HG02840 (cell line): ENCODE results near the gene FLRT1.

ENCODE experiments used
- ATAC-seq: cut with Tn5 transposase; IDR thresholded peaks from one replicate; pipeline ENCODE4 v1.9.1; 2021; ENCODE audit warnings: mild to moderate bottlenecking, moderate library complexity, moderate number of reproducible peaks; ENCODE audit not compliant: unreplicated experiment, low FRiP score

FLRT1 gene

DNA sequence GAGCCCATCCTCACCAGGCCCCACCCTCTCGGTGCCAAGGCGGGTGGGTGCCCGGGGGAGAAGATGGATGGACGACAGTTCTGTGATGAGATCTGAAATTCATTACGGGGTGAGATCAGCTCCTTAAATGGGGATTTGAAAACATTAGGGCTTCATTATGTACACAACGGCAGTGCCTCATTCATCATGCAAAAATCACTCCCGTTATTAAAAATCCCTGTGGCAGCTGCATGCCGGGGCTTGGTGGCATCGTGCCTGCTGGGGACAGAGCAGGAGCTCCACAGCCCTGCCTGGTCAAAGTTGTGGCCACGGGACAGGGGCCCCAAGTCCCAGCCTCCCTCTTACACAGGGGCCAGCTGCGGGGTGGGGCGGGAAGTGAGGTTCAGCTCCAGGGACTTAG lies 29.3 kb upstream of the FLRT1 start:
- ATAC-seq: no peak

DNA sequence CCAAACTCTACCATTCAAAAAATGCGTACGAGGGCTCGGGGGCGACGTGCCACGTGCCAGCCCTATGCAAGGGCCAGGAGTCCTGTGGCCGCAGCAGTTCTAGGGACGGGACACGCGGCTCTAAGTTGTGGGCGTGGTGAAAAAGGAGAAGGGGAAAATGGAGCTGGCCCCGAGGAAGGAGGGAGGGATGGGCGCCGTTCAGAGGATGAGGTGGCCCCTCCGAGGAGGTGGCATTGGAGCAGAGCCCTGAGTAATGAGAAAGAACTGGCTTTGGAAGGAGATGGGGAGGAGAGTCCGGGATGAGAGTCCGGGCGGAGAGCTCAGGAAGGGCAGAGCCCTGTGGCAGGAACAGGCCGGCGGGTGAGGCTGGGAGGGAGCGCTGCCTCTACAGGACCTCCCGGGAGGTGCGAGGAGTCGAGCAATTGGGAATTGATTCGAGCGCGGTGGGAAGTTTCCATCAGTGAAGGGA lies 28.5 kb upstream of the FLRT1 start:
- no peak for ATAC-seq

DNA sequence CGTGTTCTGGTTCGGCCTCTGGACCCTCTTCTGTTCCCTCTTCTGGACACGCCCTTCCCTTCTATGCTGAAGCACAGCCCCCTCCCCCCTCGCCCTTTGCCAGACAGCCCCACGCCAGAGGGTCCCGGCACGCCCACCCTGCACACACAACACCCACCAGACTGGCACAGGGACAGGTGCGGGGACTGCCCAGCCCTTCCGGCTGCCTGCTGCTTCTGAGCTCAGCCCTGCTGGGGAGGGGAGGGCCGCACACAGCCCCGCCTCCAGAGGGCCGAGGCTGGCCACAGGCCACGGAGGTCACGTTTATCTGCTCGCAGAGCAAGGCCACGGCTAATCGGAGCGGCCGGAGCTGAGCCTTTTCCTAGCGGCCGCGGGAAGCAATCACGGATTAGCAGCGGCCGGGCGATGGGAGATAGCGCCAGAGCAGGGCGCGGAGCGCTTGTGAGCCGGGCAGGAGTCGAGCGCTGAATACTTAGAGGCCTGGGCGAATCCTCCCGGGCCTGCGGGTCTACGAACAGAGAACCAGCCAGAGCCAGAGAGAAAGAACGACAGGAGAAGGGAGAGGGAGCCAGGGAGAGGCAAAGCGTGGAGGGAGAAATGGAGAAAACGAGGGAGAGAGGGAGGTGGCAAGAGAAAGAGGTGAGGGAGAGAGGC lies 28.0 kb upstream of the FLRT1 start:
- no peak for ATAC-seq

DNA sequence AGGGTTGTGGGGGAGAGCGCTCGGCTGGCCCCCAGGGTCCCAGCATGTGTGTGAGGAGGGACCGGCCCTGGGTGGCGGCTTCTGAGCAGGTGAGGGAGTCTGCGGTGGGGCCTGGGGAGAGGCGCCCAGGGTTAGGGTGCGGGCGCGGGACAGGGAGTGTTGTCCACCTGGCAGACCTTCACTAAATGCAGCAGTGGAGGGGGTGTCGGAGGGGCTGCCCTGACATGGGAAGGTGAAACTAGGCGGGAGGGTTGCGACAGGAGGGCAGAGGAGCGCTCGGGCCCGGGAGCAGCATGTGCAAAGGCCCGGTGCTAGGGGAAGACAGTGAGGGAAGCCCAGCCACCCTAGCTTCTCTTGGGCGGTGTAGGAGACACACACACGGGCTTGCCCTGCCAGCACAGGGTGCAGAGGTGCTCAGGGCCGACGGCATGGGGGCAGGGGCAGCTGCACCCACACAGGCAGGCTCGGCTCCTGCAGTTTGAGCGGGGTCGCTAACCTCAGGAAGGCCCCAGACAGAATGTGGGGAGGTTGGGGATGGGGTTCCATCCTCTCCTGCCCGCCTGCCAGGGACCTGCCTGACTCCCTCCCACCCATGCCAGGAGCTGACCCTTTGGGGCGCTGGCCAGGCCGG lies 27.3 kb upstream of the FLRT1 start:
- ATAC-seq: no peak

DNA sequence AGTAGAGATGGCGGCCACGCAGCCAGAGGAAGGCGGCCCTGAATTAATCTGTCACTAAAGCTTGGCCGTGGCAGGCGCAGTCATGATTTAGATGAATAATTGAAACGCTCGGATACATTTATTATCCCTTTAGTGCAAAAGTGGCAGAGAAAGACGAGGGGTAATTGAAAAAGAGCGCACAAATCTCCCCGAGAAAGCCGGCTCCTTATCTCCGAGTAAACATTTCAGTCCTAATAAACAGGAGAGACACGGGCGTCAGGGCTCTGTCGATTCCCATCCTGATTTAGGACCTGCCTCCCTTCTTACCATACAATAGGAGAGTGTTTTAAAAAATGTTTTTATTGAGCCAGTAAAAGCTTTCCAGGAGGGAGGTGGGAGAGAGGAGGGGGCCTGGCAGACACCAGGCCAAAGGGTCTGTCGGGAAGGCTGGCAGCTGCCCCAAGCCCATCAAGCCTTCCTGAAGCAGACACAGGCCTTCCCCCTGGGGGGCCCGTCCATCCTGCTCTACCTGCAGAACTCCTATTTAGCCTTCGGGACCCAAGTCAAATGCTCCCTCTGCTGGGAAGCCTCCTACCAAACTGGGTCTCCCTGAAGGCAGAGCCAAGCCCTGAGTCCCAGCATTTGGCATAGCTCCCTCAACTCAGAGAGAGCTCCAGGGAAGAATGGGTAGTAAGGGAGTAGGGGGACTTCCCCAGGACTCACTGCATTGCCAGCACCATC lies 26.7 kb upstream of the FLRT1 start:
- no peak for ATAC-seq

DNA sequence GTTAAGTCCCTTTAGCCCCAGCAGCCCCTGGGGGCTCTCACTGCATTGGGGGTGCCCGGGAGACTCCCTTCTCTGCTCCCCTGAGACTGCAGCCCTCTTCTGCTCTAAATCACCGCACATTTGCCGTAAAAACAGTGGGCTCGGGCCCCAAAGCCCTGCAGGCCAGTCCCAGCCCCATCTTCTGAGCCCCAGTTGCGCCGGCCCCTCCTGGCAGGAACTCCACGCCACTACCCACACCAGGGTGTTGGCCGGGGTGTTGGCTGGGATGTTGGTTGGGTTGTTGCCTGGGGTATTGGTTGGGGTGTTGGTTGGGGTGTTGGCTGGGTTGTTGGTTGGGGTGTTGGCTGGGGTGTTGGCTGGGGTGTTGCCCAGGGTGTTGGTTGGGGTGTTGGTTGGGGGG lies 26.0 kb upstream of the FLRT1 start:
- no peak for ATAC-seq

DNA sequence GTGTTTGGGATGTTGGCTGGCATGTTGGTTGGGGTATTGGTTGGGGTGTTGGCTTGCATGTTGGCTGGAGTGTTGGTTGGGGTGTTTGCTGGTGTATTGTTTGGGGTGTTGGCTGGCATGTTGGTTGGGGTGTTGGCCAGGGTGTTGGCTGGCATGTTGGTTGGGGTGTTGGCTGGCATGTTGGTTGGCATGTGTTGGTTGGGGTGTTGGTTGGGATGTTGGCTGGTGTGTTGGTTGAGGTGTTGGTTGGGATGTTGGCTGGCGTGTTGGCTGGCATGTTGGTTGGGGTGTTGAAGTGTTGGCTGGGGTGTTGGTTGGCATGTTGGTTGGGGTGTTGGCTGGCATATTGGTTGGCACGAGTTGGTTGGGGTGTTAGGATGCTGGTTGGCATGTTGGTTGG lies 24.9 kb upstream of the FLRT1 start:
- no peak for ATAC-seq

DNA sequence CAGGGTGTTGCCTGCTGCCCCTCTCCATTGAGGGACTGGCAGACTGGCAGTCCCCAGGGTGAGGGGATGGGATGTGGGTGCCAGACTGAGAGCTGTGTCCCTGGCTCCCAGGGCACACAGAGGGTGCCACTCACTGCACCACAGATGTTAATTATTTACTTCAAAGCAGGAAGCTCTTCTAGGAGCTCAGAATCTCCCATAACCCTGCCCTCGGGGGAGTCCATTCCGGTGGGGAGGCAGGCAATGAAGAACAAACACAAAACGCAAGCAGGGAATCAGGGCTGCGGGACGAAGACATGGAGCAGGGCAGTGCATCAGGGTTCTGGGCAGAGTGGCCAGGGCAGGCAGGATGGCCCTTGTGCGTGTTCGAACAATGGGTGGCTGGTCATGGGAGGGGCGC lies 24.4 kb upstream of the FLRT1 start:
- ATAC-seq: no peak

DNA sequence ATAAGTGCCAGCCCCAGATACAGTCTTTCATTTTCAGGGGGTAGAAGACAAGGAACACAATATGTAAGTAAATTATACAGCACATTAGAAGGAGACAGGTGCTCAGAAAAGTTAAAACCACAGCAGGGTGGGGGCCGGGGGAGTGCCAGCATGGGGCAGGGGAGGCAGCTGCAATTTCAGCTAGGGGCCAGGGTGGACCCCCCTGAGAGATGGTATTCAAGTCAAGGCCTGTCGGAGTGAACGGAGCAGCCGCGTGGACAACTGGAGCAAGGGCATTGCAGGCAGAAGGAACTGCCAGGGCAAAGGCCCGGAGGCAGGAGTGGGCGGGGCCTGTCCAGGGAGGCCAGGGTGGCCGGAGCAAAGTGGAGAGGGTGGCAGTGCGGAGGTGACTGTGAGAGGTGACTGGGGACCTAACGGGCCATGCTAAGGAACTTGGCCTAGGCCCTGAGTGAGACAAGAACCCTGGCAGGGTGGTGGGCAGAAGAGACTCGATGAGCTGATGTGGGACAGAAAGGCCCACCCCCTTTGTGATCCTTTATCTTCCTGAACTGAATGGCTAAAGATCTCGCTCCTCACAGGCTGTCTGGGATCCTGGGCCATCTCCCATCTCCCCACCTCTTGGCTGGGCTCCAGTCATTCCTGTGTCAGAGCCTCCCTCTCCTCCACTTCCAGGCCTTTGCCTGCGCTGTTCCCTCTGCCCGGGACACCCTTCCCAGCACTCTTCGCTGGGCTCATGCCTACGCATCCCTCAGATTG lies 22.4 kb upstream of the FLRT1 start:
- ATAC-seq: no peak

DNA sequence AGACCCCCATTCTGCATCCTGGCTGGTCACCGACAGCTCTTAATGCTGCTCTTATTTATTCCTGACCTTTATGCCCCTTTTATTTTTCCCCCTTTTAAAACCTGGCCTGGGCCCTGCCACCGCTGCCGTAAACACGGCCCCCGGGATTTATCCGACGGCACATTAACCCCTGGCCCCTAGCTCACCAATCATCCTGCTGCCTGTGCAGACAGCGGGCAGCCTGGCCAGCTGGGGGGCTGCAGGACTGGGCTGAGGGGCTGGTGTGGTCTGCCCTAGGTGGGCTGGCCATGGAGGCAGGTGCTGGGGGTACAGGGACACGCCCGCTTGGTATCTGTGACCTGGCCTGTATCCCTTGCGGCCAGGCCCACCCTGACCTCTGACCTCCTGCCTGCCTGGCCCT lies 21.4 kb upstream of the FLRT1 start:
- ATAC-seq: no peak

DNA sequence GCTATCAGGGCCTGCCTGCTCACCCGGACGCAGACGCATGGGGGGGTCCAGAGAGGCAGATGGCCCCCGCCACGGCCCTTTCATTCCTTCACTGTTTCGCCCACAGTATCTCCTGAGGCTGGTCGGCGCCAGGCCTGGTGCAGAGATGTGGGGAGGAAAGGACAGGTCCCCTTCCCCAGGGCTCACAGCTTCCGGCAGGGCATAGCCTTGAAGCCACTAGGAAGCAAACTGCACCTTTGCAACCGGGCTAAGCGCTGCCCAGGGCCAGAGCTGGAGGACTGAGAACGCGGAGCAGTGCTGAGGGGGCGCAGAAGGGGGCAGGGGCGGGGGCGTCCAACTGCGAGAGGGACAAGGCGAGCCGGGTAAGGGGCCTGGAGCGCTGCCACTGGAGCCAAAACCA lies 20.2 kb upstream of the FLRT1 start:
- no peak for ATAC-seq

DNA sequence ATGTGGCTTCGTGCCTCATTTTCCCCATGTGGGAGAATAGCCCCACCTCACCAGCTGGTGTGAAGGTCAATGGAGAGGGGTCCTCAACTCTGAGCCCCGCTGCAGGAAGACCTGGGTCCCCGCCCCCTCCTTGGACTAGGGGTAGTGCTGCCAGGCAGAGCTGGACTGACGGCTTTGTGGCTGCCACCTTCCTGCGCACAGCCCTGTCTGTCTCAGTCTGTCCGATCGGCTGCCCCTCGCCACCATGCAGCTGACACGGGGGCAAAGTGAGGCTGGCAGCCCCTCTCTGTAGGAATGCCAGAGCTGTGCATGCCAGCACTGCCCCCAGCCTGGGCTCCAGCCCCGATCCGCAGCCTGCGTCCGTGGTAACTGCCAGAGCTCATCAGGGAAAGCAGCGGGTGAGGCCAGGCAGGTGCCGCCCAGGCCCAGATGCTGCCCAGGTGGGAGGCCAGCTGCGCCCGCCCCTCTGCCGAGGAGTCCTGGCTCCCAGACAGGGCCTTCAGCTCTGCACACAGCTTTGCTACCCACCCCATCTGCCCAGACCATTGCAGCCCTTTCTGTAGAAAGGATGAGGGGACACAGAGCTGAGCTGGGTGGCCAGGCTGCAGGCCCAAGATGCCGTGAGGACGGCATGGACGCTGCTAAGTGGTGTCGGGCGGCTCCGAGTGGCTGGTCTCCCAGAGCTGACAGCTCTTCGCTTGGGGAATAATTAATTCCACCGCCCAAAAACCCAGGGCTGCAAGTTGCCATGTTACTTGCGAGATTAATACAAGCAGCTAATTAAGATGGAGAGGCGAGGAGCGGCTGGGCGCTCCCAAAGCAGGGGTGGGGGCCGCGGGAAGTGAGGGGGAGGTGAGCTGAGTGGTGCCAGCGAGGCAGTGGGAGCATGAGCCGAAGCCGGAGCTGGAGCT lies 19.5 kb upstream of the FLRT1 start:
- no peak for ATAC-seq

DNA sequence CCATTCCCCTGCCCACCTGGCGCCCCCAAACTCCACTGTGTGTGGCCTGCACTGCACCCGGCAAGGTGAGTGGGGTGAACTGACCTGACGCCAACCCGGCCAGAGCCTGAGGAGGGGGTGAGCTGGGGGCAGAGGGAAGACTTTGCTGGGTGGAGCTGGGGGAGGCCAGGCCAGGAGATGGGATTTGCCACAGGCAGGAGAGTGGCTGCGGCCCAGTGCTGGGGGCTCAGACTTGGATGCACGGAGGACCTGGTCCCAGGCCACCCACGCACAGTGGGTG lies 17.8 kb upstream of the FLRT1 start:
- ATAC-seq: no peak

DNA sequence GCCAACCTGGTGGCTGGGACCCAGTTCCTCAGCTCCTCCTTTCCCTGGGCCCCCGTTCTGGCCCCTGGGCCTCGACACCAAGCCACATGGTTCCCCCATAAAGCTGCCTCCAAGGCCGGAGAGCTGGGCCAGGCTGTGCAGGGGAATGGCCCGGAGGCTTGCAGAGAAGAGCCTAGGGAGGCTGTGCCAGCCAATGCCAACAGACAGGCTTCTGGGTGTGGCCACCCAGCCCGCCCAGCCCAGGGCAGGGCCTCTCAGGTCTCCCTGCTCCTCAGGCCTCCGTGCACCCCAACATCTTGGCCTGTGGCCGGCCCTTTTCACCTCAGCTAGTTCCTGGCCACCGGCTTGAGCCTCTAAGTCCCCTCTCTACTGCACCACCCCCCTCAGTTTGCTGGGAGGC lies 17.4 kb upstream of the FLRT1 start:
- no peak for ATAC-seq

DNA sequence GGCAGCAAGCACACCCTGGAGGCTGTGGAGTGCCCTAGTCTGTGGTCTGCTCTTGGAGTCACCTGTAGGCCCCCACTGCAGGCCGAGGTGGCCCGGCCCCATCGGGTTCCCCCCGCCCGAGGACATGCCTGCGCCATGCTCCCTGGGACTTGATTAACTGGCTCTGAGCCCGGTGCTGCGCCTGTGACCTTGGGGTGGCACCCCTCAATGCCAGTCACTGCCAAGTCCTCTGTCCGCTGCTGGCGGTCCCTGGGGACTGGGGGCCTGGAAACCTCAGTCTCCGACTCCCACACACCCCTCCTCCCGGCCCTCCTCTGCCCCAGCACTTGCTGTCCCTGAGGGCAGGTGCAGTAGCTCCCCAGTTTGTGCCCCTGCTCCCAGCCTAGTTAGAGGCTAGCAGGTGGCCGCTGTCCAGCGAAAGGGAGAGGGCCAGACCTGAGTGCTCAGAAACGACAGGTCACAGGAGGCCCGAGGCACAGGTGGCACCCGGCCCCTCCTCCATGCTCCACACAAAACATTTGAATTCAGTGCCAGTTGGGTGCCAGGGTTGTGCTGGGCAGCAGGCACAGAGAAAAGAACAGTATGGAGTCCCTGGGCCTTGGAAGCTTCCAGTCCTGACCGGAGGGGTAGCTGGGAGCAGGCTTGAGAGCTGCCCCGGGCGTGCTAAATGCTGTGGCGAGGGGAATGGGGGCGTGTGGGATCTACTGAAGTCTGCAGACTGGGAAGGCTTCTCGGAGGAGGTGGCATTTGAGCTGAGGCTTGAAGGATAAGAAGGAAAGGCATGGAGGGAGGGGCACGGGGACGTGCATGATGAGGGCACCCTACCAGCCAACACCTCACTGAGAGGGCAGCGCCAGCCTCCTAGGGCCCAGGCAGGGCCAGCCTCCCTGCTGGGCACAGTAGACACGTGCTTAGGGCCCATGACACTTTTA lies 16.4 kb upstream of the FLRT1 start:
- no peak for ATAC-seq

DNA sequence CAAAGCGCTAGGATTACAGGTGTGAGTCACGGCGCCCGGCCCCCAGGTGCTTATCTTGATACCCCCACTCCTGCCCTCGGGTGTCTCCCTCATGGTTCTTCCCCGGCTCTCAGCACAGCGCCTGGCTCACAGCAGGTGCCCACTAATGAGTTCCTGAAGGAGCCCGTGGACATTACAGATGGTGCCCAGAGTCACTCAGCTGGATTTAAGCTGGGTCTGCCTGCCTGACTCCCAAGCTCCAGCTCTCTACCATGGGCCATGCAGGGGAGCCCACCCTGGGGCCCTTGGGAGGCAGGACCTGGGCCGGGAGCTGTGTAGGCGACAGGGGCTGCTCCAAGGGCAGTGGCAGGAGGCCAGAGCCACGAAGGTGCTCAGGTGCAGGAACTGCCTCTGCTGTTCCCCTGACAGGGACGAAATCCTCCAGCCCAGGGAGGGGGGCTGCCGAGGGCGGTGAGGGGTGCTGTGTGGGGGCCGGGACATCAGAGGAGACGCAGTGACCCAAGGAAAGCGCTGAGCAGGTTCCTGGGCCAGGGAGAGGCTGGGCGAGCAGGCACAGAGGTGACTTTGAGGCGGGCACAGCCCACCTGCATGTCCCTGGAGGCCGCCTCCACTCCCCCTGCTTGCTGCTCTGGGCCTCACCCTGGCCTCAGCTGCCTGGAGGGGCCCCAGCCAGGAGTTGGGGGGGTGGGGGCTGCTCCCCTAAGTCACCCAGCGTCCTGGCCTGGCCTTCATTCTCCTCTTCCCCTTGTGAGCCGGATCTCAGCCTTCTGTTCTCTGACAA lies 14.6 kb upstream of the FLRT1 start:
- ATAC-seq: no peak

DNA sequence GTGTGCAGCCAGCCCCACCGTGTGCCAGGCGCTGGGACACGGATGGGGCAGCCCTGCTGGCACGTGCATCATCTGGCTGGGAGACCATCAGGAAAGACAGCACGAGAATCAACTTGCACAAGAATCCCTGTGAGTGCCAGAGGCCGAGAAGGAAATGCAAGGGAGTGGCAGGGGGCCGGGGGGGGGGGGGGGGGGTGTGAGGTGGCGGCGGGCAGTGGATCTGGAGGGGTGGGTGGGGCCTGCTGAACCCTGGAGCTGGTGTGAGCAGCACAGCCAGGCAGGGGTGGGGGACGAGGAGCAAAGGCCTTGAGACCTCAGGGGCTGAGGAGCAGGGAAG lies 14.0 kb upstream of the FLRT1 start:
- no peak for ATAC-seq

DNA sequence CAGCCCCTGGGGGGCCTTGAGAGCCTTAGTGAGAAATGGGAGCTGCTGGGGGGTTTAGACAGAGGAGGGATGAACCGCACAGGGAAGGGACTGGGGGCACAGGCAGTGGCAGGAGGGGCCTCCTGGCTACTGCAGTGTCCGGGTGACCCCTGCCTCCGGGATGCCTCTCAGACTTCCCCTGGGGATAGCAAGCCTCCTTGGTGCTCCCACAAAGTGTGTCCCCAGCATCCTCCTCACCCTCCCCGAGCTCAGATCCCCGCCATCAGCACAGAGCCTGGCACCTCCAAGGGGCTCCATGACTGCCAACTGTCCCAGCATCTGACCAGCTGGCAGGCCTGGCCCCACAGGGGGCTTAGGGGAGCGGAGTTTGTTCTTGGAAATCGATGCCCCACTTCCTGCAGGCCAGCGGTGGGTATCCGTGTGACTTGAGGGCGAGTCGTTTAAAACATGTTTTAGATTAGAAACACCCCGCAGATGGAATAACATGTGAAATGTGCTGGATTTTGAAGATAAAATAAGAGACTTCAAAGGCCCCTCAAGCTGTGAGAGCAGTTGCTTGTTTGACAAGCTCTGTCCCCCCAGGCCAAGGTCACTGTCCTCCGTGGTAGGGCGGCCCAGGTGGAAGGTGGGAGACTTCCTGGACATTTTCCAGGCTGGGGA lies 13.5 kb upstream of the FLRT1 start:
- ATAC-seq: no peak
